HG03175 (cell line): ENCODE data around the gene CPD.
A peak's percentile ranks its signal among the peaks of the same experiment; 100 is the strongest.
"Not testable (repeated sequence)": the region's sequence is repeated elsewhere in the genome, so short reads cannot be mapped to it uniquely, and the experiment has no call there.

ENCODE experiments used
- ATAC-seq: cut with Tn5 transposase; IDR thresholded peaks from one replicate; pipeline ENCODE4 v1.9.1; 2021; ENCODE audit warnings: mild to moderate bottlenecking, moderate library complexity; ENCODE audit not compliant: unreplicated experiment

CPD gene

DNA sequence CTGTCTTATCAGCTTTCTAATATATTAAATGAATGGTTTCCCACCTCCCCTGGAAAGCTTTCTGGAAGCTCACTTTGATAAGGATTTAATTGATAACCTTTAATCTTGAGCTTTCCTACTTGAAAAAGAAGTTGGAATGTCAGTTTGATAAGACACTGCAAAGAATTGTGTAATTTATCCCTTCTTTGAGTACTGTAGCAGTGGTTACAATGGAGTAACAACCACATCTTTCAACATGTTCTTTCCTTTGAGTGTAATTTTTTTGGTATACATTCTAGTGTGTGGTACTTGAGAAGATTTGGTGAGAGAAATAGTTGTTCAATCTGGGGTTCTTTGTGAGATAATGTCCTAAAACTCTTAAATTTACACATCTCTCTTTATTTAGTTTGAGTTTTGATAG is 43.4 kb downstream of the CPD start:
- no peak for ATAC-seq

DNA sequence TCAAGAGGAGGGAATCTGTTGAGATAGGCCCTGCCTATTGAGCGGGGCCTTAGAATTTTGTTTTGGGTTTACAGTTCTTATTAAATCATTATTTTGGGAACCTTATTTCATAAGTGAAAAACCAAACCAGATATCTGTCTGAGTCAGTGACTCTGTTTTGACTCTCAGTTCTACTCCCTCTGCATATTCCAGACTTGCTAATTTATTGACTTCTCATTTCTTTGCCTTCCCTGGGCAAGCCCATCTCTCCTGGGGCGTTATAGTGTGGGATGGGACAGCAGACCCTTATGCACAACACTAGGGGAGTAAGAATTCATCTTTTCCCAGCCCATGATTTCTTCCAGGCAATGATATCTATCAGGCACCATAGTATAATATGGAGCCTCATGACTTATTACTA is 45.7 kb downstream of the CPD start:
- no peak for ATAC-seq

DNA sequence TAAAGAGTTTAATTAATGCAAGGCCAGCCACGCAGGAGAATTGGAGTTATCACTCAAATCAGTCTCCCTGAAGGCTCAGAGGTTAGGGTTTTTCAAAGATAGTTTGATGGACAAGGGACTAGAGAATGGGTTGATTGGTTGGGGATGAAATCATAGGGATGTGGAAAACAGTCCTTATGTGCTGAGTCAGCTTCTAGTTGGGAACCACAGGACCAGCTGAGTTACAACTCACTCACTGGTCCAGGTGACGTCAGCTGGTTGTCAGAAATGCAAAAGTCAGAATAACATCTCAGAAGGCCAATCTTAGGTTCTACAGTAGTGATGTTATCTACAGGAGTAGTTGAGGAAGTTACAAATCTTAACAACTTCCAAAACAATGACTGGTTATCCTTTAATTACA is 47.6 kb downstream of the CPD start:
- ATAC-seq = no peak

DNA sequence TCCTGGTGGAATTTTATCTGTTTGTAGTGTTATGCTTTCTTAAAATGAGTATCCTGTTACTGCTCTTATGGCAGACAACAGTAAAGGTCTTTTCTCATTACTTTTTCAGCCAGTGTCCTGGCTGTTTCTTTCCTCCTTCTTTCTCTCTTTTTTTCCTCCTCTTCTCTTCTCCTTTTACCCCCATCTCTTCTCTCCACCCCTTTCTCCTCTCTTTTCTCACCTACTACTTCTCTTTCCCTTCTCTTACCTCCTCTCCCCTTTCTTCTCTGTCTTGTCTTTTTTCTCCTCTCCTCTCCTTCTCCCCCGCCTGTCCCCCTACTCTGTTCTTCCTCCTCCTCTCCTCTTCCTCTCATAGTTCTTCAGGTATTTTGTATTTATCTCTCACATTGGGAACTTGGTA is 48.9 kb downstream of the CPD start:
- ATAC-seq = no peak

DNA sequence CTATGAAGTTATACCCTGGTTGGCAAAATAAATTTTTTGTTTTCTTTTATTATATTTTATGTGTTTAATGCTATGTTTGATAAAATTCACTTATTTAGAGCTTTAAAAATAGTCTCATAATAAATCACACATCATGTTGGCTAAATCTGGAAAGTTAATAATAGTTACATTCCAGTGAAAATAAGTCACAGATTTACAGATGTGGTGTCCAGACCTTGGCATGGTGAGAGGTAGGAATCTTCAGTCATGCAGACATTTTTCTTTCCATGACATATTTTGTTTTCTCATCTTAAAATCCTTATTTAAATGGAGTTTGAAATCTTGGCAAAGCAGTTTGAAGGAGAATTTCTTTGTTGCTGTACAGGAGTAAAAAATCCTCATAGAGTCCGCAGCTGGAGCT is 50.4 kb downstream of the CPD start:
- ATAC-seq = no peak

DNA sequence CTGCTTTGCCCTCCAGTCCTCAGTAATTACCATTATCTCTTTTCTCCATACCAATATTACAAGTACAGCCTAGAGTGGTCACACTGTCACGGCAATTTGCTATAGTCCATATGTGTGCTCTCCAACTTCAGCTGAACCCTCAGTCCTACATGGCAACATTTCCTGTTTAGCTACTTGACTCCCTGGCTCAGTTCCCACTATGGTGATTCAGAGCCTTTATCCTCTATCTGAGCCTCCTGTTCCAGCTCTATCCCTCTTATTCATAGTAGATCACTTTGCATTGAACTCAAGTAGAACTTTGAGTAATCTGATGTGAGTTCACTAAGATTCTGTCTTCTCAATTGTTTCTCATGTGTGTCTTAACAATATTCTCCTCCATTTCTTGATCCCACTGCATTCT is 54.8 kb downstream of the CPD start:
- no peak for ATAC-seq

DNA sequence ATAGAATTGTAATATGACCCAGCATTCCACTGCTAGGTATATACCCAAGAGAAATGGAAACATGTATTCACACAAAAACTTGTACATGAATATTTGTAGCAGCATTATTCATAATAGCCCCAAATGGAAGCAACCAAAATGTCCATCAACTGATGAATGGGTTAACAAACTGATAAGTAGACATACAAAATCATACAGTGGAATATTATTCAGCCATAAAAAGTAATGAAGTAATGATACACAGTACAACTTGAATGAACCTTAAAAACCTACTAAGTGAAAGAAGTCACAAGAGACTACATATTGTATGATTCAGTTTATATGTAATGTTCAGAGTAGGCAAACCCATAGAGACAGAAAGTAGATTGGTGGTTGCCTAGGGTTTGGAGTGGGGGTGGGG is 58.0 kb downstream of the CPD start:
- no peak for ATAC-seq

DNA sequence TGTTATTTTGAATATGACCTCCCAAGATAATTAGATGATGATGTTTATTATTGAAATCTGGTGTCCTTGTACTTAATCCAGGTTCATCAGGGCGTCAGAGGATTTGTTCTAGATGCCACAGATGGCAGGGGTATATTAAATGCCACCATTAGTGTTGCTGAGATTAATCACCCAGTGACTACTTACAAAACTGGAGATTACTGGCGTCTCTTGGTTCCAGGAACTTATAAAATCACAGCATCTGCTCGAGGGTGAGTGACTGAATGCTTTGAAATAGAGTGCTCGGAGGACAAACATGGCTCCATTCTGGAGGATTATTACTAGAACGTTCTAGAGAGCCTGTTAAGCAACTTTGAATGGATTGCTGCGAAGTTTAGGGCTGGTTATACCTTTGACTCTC is 65.0 kb downstream of the CPD start:
- no peak for ATAC-seq

DNA sequence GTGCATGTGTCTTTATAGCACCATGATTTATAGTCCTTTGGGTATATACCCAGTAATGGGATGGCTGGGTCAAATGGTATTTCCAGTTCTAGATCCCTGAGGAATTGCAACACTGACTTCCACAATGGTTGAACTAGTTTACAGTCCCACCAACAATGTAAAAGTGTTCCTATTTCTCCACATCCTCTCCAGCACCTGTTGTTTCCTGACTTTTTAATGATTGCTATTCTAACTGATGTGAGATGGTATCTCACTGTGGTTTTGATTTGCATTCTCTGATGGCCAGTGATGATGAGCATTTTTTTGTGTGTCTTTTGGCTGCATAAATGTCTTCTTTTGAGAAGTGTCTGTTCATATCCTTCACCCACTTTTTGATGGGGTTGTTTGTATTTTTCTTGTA is 67.9 kb downstream of the CPD start:
- not testable (repeated sequence) for ATAC-seq

DNA sequence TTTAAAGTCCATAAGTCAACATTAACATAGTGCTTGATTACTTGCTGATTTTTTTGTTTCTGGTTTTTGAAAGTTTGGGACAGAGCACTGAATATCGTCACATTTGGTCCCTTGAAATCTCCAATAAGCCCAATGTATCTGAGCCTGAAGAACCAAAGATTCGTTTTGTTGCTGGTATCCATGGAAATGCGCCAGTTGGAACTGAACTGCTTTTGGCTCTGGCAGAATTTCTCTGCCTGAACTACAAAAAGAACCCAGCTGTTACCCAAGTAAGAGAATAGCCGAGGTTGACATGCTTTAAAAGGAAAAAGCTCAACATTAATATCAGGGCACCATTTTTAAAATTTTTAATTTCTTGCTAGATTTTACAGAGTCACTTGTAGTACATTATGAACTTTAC is 70.8 kb downstream of the CPD start:
- no peak for ATAC-seq

DNA sequence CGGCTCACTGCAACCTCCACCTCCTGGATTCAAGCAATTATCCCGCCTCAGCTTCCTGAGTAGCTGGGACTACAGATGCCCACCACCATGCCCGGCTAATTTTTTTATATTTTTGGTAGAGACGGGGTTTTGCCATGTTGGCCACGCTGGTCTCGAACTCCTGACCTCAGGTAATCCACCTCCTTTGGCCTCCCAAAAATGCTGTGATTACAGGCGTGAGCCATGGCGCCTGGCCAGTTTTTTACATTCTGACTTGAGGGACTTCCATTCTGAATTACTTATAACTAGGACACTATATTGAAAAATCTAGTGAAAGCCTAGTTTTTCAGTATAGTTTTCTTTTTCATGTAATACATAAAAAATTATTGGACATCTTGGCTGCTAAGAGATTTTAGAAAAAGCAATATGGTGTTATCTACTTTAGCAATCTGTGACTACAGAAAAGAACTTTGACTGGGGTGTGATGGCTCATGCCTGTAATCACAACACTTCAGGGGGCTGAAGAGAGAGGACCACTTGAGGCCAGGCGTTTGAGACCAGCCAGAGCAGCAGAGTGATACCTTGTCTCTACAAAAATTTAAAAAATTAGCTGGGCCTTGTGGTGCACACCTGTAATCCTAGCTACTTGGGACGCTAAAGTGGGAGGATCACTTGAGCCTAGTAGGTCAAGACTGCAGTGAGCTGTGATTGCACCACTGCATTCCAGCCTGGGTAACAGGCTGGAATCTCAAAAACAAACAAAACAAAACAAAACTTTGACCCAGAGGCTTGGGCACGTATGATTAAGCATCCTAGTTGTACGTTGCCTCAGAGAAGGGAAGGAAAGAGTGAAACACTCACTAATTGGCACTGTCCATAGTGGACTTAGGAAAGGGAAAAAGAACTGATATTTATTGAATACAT is 71.6 kb downstream of the CPD start:
- no peak for ATAC-seq

DNA sequence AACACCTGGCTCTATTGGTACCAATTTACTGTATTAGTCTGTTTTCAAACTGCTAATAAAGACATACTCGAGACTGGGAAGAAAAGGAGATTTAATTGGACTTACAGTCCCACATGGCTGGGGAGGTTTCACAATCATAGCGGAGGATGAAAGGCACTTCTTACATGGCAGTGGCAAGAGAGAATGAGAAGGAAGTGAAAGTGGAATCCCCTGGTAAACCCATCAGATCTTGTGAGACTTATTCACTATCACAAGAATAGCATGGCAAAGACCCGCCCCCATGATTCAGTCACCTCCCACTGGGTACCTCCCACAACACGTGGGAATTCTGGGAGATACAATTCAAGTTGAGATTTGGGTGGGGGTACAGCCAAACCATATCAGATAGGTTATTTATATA is 75.9 kb downstream of the CPD start:
- ATAC-seq = no peak

DNA sequence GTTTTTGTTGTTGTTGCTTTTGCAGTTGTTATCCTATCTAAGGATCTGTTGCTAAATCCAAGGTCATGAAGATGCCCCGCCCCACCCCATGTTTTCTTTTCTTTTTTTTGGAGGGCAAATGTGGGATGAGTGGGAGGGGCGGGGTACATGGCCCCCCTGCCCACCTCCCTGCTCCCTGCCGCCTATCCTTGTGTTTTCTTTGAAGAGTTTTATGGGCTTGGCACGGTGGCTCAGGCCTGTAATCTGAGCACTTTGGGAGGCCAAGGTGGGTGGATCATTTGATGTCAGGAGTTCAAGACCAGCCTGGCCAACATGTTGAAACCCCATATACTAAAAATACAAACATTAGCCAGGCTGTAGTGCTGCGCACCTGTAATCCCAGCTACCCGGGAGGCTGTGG is 79.6 kb downstream of the CPD start:
- no peak for ATAC-seq

DNA sequence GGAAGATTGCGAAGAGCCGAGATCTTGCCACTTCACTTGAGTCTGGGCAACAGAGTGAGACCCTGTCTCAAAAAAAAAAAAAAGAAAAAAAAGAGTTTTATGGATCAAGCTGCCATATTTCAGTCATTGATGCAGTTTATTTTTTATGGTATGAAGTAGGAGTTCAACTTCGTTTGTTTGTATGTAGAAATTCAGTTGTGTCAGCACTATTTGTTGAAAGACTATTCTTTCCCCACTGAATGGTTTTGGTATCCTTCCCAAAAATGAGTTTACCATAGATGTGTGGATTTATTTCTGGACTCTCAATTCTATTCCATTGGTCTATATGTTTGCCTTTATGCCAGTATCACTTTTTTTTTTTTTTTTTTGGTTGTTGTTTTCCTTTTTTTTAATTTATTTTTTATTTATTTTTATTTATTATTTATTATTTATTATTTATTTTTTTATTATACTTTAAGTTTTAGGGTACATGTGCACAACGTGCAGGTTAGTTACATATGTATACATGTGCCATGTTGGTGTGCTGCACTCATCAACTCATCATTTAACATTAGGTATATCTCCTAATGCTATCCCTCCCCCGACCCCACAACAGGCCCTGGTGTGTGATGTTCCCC is 80.2 kb downstream of the CPD start:
- not testable (repeated sequence) for ATAC-seq

DNA sequence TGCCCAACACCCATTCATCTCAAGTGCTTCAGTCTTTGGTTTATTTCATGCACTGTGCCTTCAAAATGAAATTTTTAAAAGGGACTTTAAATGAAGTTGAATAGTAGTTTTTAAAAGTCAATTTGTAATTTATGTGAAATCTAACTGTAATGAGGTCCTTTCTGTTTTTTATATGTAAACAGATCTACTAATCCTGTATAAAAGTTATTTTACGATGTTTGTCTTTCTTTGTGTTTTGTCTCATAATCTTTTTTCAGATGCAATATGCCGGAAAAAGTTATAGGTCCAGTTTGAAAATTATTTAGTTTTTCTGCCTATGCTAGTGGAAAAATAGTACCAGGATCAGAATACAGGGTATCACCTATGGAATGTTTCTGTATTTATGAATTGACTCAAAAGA is 89.7 kb downstream of the CPD start:
- no peak for ATAC-seq

DNA sequence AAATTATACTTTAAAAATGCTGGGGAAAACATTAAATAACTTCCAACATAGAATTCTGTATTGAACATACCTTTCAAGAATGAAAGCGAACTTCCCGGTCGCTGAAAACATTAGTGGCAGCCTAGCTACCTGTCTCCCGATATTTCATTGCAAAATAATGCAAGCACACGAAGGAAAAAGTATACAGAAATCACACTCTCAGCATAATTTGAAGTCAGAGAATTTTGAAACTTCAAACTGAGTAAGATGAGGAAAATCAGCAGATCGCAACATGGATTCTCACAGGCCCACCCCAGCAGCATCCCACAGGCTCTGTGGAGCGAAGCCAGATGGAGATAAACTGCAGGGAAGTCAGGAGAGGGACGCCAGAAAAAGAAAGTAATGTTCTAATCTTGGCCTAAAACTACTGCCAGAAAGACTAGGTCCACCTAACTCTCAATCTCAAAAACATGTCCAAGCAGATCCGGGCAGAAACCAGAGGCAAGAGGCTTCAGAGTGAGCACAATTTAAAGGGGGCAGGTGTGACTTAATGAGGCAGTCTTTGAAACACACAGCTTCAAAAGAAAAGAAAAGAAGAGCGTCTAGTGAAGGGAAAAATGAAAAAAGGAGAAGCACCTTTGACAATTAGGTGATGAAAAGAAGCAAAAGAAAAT is 93.6 kb downstream of the CPD start:
- no peak for ATAC-seq

DNA sequence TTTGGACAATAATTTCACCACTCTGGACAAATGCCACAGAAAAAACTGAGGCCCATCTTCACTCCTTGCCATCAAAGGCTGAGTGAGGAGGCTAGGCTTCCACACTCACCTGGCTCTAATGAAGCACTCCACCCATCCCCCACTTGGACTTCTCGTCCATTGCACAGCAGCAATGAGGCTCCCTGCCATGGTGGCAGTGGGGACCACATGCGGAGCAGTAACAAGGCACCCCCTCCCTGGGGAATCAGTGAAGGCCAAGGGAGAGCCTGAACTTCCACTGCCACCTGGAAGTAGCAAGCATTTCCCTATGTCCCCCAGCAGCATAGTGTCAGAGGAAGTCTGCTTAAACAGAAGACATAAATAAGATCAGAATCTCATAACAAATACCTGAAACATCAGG is 96.5 kb downstream of the CPD start:
- ATAC-seq = no peak

DNA sequence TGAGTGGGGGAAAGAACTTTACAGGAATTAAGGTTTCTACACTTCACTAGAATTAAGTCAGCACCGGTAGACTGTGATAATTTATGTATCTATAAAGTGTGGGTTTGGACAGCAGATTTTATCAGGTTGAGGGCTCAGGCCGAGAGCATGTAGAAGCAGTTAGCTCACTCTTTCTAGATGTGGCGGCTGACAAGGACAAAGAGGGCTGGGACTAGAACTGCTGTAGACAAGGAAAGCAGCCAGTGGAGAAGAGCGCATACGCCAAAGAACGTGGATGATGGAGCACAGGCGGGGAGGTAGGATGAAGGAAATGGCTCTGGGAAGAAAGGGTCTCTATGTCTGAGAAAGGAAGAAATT is 98.0 kb downstream of the CPD start:
- no peak for ATAC-seq

DNA sequence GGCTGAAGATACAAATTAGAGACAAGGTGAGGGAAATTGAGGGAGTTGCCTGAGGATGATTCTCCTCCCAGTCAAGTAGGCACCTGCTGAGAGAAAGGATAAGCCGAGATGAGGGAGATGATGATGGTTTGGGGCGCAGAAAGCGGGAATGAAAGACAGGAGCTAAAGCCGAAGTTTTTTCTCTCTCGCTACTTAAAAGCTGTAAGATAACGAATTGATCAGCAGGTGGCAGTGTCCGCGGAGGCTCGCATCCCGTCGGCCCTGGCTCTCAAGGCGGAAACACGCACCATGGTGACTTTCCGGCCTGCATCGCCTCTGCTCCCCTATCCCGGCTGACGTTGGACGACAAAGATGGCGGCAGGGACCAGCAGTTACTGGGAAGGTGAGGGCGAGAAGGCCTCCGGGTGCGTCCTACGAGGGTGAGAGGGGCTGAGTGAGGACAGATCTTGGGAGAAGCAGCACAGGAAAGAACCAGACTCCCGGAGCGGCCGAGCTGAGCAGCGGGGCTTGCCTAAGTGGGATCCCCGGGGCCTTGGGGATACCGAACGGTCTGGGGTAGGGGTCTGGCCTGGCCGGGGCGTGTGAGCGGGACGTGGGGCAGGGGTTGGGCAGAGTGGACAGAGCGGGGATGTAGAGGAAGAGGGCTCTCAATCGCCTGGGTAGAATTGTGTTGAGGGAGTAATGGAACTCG is 98.5 kb downstream of the CPD start, which contains the start of gene GOSR1:
GOSR1 (plus strand) TSS at position 326 of the 691 bp plus-strand sequence; CDS start at position 352, 26 bp downstream.
- peak; percentile 93 for ATAC-seq

DNA sequence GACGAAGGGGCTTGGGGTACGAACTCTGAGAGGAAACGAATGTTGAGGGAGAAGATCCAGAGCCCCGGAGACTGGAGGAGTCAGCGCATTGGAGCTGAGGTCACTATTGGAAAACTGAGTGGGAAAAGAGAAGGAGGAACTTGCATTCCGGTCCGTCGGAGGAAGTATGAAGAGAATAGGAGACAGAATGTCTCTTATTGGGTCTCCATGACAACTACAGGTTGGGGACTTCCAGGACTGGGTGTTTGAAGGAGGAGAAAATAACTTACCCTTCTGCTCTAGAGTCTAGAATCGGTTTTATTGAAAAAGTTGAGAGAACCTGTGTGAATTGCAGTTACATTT is 99.0 kb downstream of the CPD start:
- no peak for ATAC-seq

DNA sequence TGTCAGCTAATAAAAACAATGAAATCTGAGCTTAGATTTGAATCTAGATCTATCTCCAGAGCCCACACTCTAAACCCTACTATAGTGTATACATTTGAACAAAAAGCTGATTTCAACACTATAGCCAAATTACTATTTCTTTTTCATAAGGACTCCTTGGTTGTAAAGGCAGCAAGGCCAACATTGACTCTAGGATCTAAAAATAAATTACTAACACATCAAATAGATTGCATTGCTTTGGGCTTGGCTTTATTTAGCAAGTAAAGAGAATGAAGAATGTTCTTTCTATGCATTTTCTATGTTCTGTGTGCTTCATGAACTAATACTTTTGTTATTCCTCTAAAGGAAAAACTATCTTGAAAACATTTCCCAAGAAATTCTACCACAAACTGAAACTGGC is 103.8 kb downstream of the CPD start:
- ATAC-seq = no peak

DNA sequence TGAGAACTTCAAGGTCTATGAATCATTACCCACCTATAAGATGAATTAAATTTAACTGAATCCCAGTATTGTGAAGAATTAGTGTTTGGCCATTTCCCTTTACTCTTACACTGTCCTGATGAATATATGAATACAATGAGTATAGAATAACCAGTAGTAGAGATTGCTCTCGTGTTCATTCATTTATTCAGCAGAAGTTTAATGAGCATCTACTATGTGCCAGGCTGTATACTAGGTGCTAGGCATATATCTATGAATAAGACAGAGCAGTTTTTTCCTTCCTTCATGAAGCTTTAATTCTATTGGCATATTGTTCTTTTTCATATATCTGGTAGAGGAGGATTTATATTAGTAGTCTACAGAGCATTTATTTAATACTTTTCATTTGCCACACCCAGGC is 104.4 kb downstream of the CPD start:
- no peak for ATAC-seq
